Karpas-422 (cell line): ENCODE measurements around the gene KRTAP10-4. TPM values are rescaled to one million over a fixed set of nuclear protein-coding genes. Genes with fewer than 3 reads are reported as not detected.
"Not testable (repeated sequence)": the region's sequence is repeated elsewhere in the genome, so short reads cannot be mapped to it uniquely, and the experiment has no call there.

Experiments used
- DNase-seq: peaks from one replicate; pipeline ENCODE4 v3.0.0-alpha.2; 2015
- H2AFZ ChIP-seq: fragments of 200-600 bp; sonication (generic); 2 replicates; pipeline ENCODE4 v1.6.1; 2014; ENCODE audit warnings: antibody characterized with exemption, low read length, mixed read lengths
- H3K27ac ChIP-seq: fragments of 200-600 bp; sonication (generic); 2 replicates; pipeline ENCODE4 v1.5.1; 2014; ENCODE audit warnings: mild to moderate bottlenecking, low read length, moderate library complexity
- H3K27me3 ChIP-seq: fragments of 200-600 bp; sonication (generic); 2 replicates; pipeline ENCODE4 v1.6.1; 2014; ENCODE audit warnings: low read length, mixed read lengths
- H3K36me3 ChIP-seq: fragments of 200-600 bp; sonication (generic); 2 replicates; pipeline ENCODE4 v1.6.1; 2014; ENCODE audit warnings: low read length, mixed read lengths; ENCODE audit not compliant: insufficient read depth
- H3K4me1 ChIP-seq: fragments of 200-600 bp; sonication (generic); 2 replicates; pipeline ENCODE4 v1.6.1; 2014; ENCODE audit warnings: mild to moderate bottlenecking, low read length, mixed read lengths
- H3K4me2 ChIP-seq: fragments of 200-600 bp; sonication (generic); 2 replicates; pipeline ENCODE4 v1.6.1; 2014; ENCODE audit warnings: low read length, low read depth, mild to moderate bottlenecking; ENCODE audit not compliant: poor library complexity, severe bottlenecking
- H3K4me3 ChIP-seq: fragments of 200-600 bp; sonication (generic); 2 replicates; pipeline ENCODE4 v1.5.1; 2014; ENCODE audit warnings: mild to moderate bottlenecking, antibody characterized with exemption, low read length, mixed read lengths
- H3K79me2 ChIP-seq: fragments of 200-600 bp; sonication (generic); 2 replicates; pipeline ENCODE4 v1.6.1; 2014; ENCODE audit warnings: mild to moderate bottlenecking, low read length, mixed read lengths
- H3K9ac ChIP-seq: fragments of 200-600 bp; sonication (generic); 2 replicates; pipeline ENCODE4 v1.6.0; 2014; ENCODE audit warnings: low read length
- H3K9me2 ChIP-seq: fragments of 200-600 bp; sonication (generic), shearing (Covaris generic); replicated peaks from 2 replicates; pipeline ENCODE4 v1.6.0; 2014; ENCODE audit warnings: mild to moderate bottlenecking, low read length, moderate library complexity; ENCODE audit not compliant: insufficient read depth
- H3K9me3 ChIP-seq: fragments of 300-700, 200-600 bp; sonication (generic); 2 replicates; pipeline ENCODE4 v1.6.1; 2014; ENCODE audit warnings: low read length, mixed read lengths
- H4K20me1 ChIP-seq: fragments of 200-600 bp; sonication (generic); 2 replicates; pipeline ENCODE4 v1.6.1; 2014; ENCODE audit warnings: mild to moderate bottlenecking, antibody characterized with exemption, low read length, low read depth; ENCODE audit not compliant: insufficient read depth
- total RNA-seq: library from RNA; depleted of rRNA; stranded (reverse); fragments of >200 nt; shearing (Covaris generic); gene quantifications from 2 replicates; pipeline ENCODE4 v1.2.3, GENCODE V29; 2014; ENCODE audit warnings: low replicate concordance

KRTAP10-4 gene
- total RNA-seq, 1 experiment from 2014 or later, result not detected

GRCh38 chr21:44550807-44551206 is 22.7 kb upstream of the KRTAP10-4 start:
- no peak overlapping the region for H3K4me3 ChIP-seq
- H3K36me3 ChIP-seq, result no peaks in the 10 kb centered on the region
- H2AFZ ChIP-seq, result no peak overlapping the region
- H3K4me1 ChIP-seq, result no peaks in the 10 kb centered on the region
- H3K9ac ChIP-seq, result no peak overlapping the region
- H3K27ac ChIP-seq, result no peak overlapping the region
- H3K79me2 ChIP-seq, result no peaks in the 10 kb centered on the region
- no peak for DNase-seq
- H3K9me2 ChIP-seq, result no peaks in the 10 kb centered on the region
- H4K20me1 ChIP-seq, result no peaks in the 10 kb centered on the region
- H3K9me3 ChIP-seq, result no peaks in the 10 kb centered on the region; the same call in 1 of the 2 replicates
- no peak overlapping the region for H3K4me2 ChIP-seq
- no peaks in the 10 kb centered on the region; the same call in 1 of the 2 replicates for H3K27me3 ChIP-seq

GRCh38 chr21:44551340-44551961 is 22.1 kb upstream of the KRTAP10-4 start, which contains the start of gene KRTAP10-2:
TSS of gene KRTAP10-2 (minus strand) at chr21:44551505. CDS start at chr21:44551458, 47 bp downstream.
- H3K36me3 ChIP-seq, result no peaks in the 10 kb centered on the region
- no peaks in the 10 kb centered on the region for H3K79me2 ChIP-seq
- H3K9me3 ChIP-seq, result no peaks in the 10 kb centered on the region; the same call in 1 of the 2 replicates
- no peak within 1 kb of the TSS for H2AFZ ChIP-seq
- DNase-seq, result no peak
- H3K4me2 ChIP-seq, result no peak within 1 kb of the TSS
- no peaks in the 10 kb centered on the region; the same call in 1 of the 2 replicates for H3K27me3 ChIP-seq
- no peak within 1 kb of the TSS for H3K9ac ChIP-seq
- H4K20me1 ChIP-seq, result no peaks in the 10 kb centered on the region
- H3K27ac ChIP-seq, result no peak within 1 kb of the TSS
- H3K4me3 ChIP-seq, result no peak within 1 kb of the TSS
- no peaks in the 10 kb centered on the region for H3K4me1 ChIP-seq
- no peaks in the 10 kb centered on the region for H3K9me2 ChIP-seq

- Histone ChIP-seq H3K4me2 (no peak overlapping the region), H3K9ac (no peak overlapping the region), H3K4me1 (no peaks in the 10 kb centered on the region; the same call in 1 of the 2 replicates), H3K27ac (no peak overlapping the region), H3K79me2 (no peaks in the 10 kb centered on the region), H2AFZ (no peak overlapping the region), H3K36me3 (no peaks in the 10 kb centered on the region), H3K27me3 (no peaks in the 10 kb centered on the region), H3K9me3 (no peaks in the 10 kb centered on the region; the same call in 1 of the 2 replicates), H3K9me2 (no peaks in the 10 kb centered on the region), H3K4me3 (no peak overlapping the region), H4K20me1 (no peaks in the 10 kb centered on the region)
- DNase-seq, result no peak
Observed at GRCh38 chr21:44552136-44552535, 21.4 kb upstream of the KRTAP10-4 start.

GRCh38 chr21:44552681-44553080 is 20.8 kb upstream of the KRTAP10-4 start:
- Histone ChIP-seq H3K36me3 (no peaks in the 10 kb centered on the region), H3K9me3 (no peaks in the 10 kb centered on the region; the same call in 1 of the 2 replicates), H3K9me2 (no peaks in the 10 kb centered on the region), H4K20me1 (no peaks in the 10 kb centered on the region), H3K27me3 (no peaks in the 10 kb centered on the region), H3K4me2 (no peak overlapping the region), H2AFZ (no peak overlapping the region), H3K4me1 (no peaks in the 10 kb centered on the region; the same call in 1 of the 2 replicates), H3K9ac (no peak overlapping the region), H3K27ac (no peak overlapping the region), H3K79me2 (no peaks in the 10 kb centered on the region), H3K4me3 (no peak overlapping the region)
- DNase-seq, result no peak

GRCh38 chr21:44555200-44555875 is 18.2 kb upstream of the KRTAP10-4 start:
- no peaks in the 10 kb centered on the region for H3K36me3 ChIP-seq
- H3K27me3 ChIP-seq, result no peaks in the 10 kb centered on the region
- no peaks in the 10 kb centered on the region for H4K20me1 ChIP-seq
- no peak overlapping the region for H2AFZ ChIP-seq
- no peak overlapping the region for H3K27ac ChIP-seq
- H3K9ac ChIP-seq, result no peak overlapping the region
- H3K9me3 ChIP-seq, result no peaks in the 10 kb centered on the region
- H3K4me3 ChIP-seq, result no peak overlapping the region
- no peak overlapping the region for H3K4me2 ChIP-seq
- H3K79me2 ChIP-seq, result no peaks in the 10 kb centered on the region
- no peak for DNase-seq
- no peaks in the 10 kb centered on the region for H3K9me2 ChIP-seq
- no peaks in the 10 kb centered on the region; the same call in 1 of the 2 replicates for H3K4me1 ChIP-seq

GRCh38 chr21:44556879-44557278 is 16.6 kb upstream of the KRTAP10-4 start:
- no peaks in the 10 kb centered on the region for H3K9me2 ChIP-seq
- H3K27ac ChIP-seq, result no peak overlapping the region
- H4K20me1 ChIP-seq, result no peaks in the 10 kb centered on the region
- no peak overlapping the region for H3K4me2 ChIP-seq
- H3K79me2 ChIP-seq, result no peaks in the 10 kb centered on the region
- no peak overlapping the region for H3K9ac ChIP-seq
- H3K4me3 ChIP-seq, result no peak overlapping the region
- H3K36me3 ChIP-seq, result no peaks in the 10 kb centered on the region
- H2AFZ ChIP-seq, result no peak overlapping the region
- H3K4me1 ChIP-seq, result no peaks in the 10 kb centered on the region; the same call in 1 of the 2 replicates
- no peaks in the 10 kb centered on the region for H3K9me3 ChIP-seq
- DNase-seq, result no peak
- no peaks in the 10 kb centered on the region for H3K27me3 ChIP-seq

GRCh38 chr21:44557491-44558328 is 15.8 kb upstream of the KRTAP10-4 start:
- no peaks in the 10 kb centered on the region for H3K9me2 ChIP-seq
- no peak for DNase-seq
- H3K4me1 ChIP-seq, result no peaks in the 10 kb centered on the region; the same call in 1 of the 2 replicates
- no peak overlapping the region for H3K4me2 ChIP-seq
- no peaks in the 10 kb centered on the region for H3K27me3 ChIP-seq
- no peak overlapping the region for H3K4me3 ChIP-seq
- H3K9ac ChIP-seq, result no peak overlapping the region
- H4K20me1 ChIP-seq, result no peaks in the 10 kb centered on the region
- no peaks in the 10 kb centered on the region for H3K9me3 ChIP-seq
- no peak overlapping the region for H3K27ac ChIP-seq
- H2AFZ ChIP-seq, result no peak overlapping the region
- no peaks in the 10 kb centered on the region for H3K79me2 ChIP-seq
- H3K36me3 ChIP-seq, result no peaks in the 10 kb centered on the region

- H3K27me3 ChIP-seq, H3K4me3 ChIP-seq, H3K9me3 ChIP-seq, H3K27ac ChIP-seq, H2AFZ ChIP-seq, H3K4me1 ChIP-seq, H3K4me2 ChIP-seq, DNase-seq, H3K9ac ChIP-seq, H3K79me2 ChIP-seq, H4K20me1 ChIP-seq, H3K9me2 ChIP-seq, H3K36me3 ChIP-seq: not testable (repeated sequence)
Observed at GRCh38 chr21:44558329-44558675, 15.2 kb upstream of the KRTAP10-4 start.
